WTC11 (cell line): Measurements from ENCODE around the gene HOXC5.
"Not testable (repeated sequence)": the region's sequence is repeated elsewhere in the genome, so short reads cannot be mapped to it uniquely, and the experiment has no call there.

ENCODE experiments used
- E2F4 ChIP-seq: sonication (generic); formaldehyde crosslinking; IDR thresholded peaks from 2 replicates; pipeline ENCODE4 v1.8.1; 2022; ENCODE audit warnings: low read depth, mild to moderate bottlenecking, moderate library complexity, missing genetic modification reagents, borderline replicate concordance
- NR2C2 ChIP-seq: sonication (generic); formaldehyde crosslinking; IDR thresholded peaks from 2 replicates; pipeline ENCODE4 v1.8.0; 2022; ENCODE audit warnings: mild to moderate bottlenecking, missing genetic modification reagents
- SMAD3 ChIP-seq: sonication (generic); formaldehyde crosslinking; IDR thresholded peaks from 2 replicates; pipeline ENCODE4 v1.8.0; 2022; ENCODE audit warnings: missing genetic modification reagents, mild to moderate bottlenecking, borderline replicate concordance
- USF2 ChIP-seq: sonication (generic); formaldehyde crosslinking; IDR thresholded peaks from 2 replicates; pipeline ENCODE4 v1.8.1; 2023; ENCODE audit warnings: mild to moderate bottlenecking, missing genetic modification reagents, moderate library complexity

GRCh38 chr12:54081581-54082396, 48.9 kb downstream of the HOXC5 start:
- TF ChIP-seq NR2C2, SMAD3, E2F4, USF2 (CRISPR knock-in tag): not testable (repeated sequence)
